Nephron (organoid): ENCODE measurements around the gene ABTB2.

ENCODE experiments used
- H3K27ac Mint-ChIP-seq, 3 experiments: 2 replicates each; pipeline ENCODE4 v1.8.0; 2020; ENCODE audit warnings: mixed read lengths in 3 of 3, mild to moderate bottlenecking in 2 of 3, moderate library complexity in 1 of 3
- H3K27me3 Mint-ChIP-seq: 2 replicates; pipeline ENCODE4 v1.8.0; 2021; ENCODE audit warnings: low read depth, mild to moderate bottlenecking, moderate library complexity, mixed read lengths
- H3K36me3 Mint-ChIP-seq: 2 replicates; pipeline ENCODE4 v1.8.0; 2020; ENCODE audit warnings: low read depth, mixed read lengths
- H3K4me1 Mint-ChIP-seq: 2 replicates; pipeline ENCODE4 v1.8.0; 2020; ENCODE audit warnings: mixed read lengths
- H3K4me3 Mint-ChIP-seq, 3 experiments: 2 replicates each; pipeline ENCODE4 v1.8.0; 2020; ENCODE audit warnings: mild to moderate bottlenecking in 3 of 3, mixed read lengths in 3 of 3, moderate library complexity in 2 of 3
- H3K9me3 Mint-ChIP-seq: 2 replicates; pipeline ENCODE4 v1.8.0; 2020; ENCODE audit warnings: mixed read lengths
- TF ChIP-seq, protein P1 (sequence below), 3 experiments: fragments of 200-600 bp; sonication (generic); IDR thresholded peaks; one replicate each; pipeline ENCODE4 v1.5.0; 2021; ENCODE audit warnings: antibody characterized with exemption in 3 of 3; ENCODE audit not compliant: unreplicated experiment in 3 of 3

Gene ABTB2

DNA sequence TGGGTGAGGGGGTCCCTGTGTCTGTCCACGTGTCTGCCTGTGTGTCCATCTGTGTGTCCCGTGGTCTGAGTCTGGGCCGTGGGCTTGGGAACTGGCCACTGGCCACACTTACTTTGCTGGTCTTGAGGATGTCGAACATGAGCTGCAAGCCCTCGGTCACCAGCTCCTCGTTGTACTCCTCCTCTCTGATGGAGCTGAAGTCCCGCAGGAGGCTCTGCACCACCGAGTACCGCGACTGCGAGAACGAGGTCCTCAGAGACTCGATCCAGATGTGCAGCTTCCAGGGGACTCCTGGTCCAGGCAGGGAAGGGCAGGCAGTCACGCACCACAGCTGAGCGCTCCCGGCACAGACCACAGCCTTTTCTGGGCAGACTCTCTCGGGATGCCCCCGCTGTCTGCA lies 197.0 kb downstream of the ABTB2 start:
- no peaks in the 10 kb centered on the region for H3K27me3 Mint-ChIP-seq
- peaks cover 17% of the 10 kb centered on the region for H3K36me3 Mint-ChIP-seq
- no peak overlapping the region for H3K4me3 Mint-ChIP-seq
- no peaks in the 10 kb centered on the region for H3K4me1 Mint-ChIP-seq
- TF ChIP-seq, protein P1, sequence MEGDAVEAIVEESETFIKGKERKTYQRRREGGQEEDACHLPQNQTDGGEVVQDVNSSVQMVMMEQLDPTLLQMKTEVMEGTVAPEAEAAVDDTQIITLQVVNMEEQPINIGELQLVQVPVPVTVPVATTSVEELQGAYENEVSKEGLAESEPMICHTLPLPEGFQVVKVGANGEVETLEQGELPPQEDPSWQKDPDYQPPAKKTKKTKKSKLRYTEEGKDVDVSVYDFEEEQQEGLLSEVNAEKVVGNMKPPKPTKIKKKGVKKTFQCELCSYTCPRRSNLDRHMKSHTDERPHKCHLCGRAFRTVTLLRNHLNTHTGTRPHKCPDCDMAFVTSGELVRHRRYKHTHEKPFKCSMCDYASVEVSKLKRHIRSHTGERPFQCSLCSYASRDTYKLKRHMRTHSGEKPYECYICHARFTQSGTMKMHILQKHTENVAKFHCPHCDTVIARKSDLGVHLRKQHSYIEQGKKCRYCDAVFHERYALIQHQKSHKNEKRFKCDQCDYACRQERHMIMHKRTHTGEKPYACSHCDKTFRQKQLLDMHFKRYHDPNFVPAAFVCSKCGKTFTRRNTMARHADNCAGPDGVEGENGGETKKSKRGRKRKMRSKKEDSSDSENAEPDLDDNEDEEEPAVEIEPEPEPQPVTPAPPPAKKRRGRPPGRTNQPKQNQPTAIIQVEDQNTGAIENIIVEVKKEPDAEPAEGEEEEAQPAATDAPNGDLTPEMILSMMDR (IDR thresholded peaks at IDR 0.05; ENCODE audit: unreplicated experiment in 3 of 3), result no peak
- H3K27ac Mint-ChIP-seq, result no peak overlapping the region
- H3K9me3 Mint-ChIP-seq, result no peaks in the 10 kb centered on the region

DNA sequence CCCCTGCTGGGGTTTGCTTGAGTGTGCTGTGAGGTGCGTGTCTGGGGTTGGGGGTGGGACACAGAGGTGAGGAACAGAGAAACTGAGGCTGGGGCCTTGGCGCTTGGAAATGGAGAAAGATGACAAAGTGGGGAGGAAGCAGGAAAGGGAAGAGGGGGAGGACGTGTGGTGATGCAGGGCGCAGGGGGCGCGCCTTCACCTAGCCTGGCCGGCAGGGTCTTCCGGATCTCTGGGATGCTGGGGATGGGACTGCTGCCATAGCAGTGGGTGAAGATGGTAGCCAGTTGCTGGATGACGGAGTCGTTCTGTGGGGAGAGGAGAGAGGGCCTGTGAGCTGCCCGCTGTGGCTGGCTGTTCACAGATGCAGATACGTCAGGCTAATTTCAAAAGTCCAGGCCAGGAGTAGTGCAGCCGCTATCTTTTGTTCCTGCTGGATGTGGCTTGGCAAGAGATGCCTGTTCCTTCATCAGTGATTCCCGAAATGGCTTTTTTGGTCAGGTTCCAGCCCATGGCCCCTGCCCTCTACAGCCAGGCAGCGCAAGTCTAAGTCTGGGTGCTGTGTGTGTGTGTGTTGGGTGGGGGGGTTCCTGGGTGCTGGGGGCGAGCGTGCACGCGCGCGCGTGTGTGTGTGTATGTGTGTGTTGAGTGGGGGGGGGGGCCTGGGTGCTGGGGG lies 197.6 kb downstream of the ABTB2 start:
- Mint-ChIP-seq H3K36me3 (peaks cover 17% of the 10 kb centered on the region), H3K9me3 (no peaks in the 10 kb centered on the region), H3K27me3 (no peaks in the 10 kb centered on the region), H3K4me3 (no peak overlapping the region), H3K4me1 (no peaks in the 10 kb centered on the region), H3K27ac (no peak overlapping the region)
- TF ChIP-seq, protein P1 (IDR thresholded peaks at IDR 0.05; ENCODE audit: unreplicated experiment in 3 of 3), result no peak

GRCh38 chr11:34158661-34159060 lies 199.1 kb downstream of the ABTB2 start:
- Mint-ChIP-seq H3K4me1 (no peaks in the 10 kb centered on the region), H3K9me3 (no peaks in the 10 kb centered on the region), H3K27ac (no peak overlapping the region)

DNA sequence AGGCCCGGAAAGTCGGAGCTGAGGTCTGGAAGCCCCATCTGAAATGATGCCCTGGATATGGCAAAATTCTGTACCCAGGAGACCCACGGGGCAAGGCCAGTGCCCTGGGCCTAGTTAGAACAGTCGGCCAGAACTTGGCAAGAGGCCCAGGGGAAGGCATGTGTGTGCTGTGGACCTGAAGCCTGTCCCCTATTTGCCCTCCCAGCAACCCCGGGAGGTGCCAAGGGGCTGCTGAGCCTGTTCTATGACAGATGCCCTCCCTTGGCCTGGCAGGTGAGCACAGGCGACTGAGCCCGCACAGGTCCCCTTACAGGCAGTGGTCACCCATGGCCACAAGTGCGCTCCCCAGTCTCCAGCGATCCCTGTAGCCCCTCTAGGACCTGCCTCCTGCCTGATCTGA lies 200.6 kb downstream of the ABTB2 start:
- Mint-ChIP-seq H3K9me3 (no peaks in the 10 kb centered on the region), H3K36me3 (peaks cover 23% of the 10 kb centered on the region), H3K27ac (no peak overlapping the region), H3K4me1 (no peaks in the 10 kb centered on the region), H3K27me3 (no peaks in the 10 kb centered on the region), H3K4me3 (no peak overlapping the region)
- TF ChIP-seq, protein P1 (IDR thresholded peaks at IDR 0.05; ENCODE audit: unreplicated experiment in 3 of 3), result no peak

More at GRCh38 chr11:34158661-34159060, 199.1 kb downstream of the ABTB2 start:
- TF ChIP-seq, protein P1 (IDR thresholded peaks at IDR 0.05; ENCODE audit: unreplicated experiment in 3 of 3), result no peak
- H3K27me3 Mint-ChIP-seq, result no peaks in the 10 kb centered on the region
- H3K36me3 Mint-ChIP-seq, result peaks cover 17% of the 10 kb centered on the region
- no peak overlapping the region for H3K4me3 Mint-ChIP-seq

GRCh38 chr11:34155757-34156062 lies 202.1 kb downstream of the ABTB2 start:
- Mint-ChIP-seq H3K27me3 (no peaks in the 10 kb centered on the region), H3K4me3 (no peak overlapping the region), H3K27ac (peak overlapping the region in 2 of 3 experiments; percentile 44 to 68), H3K4me1 (peaks cover 9% of the 10 kb centered on the region), H3K9me3 (no peaks in the 10 kb centered on the region), H3K36me3 (peaks cover 23% of the 10 kb centered on the region)
- TF ChIP-seq, protein P1 (IDR thresholded peaks at IDR 0.05; ENCODE audit: unreplicated experiment in 3 of 3), result no peak

- Mint-ChIP-seq H3K27ac (peak overlapping the region in 2 of 3 experiments; percentile 44 to 68), H3K9me3 (no peaks in the 10 kb centered on the region), H3K4me3 (no peak overlapping the region), H3K4me1 (peaks cover 14% of the 10 kb centered on the region), H3K36me3 (peaks cover 22% of the 10 kb centered on the region), H3K27me3 (no peaks in the 10 kb centered on the region)
- TF ChIP-seq, protein P1 (IDR thresholded peaks at IDR 0.05; ENCODE audit: unreplicated experiment in 3 of 3), result no peak
These were observed 202.6 kb downstream of the ABTB2 start for GRCh38 chr11:34155057-34155756.
